Measurements from ENCODE around the gene C1orf87.

GRCh38 chr1:59999746-60000145 lies 73.8 kb downstream of the C1orf87 start:
- TF ChIP-seq CTCF (IDR thresholded peaks at IDR 0.05), result no peak
- no peak for TF ChIP-seq POLR2A (IDR thresholded peaks at IDR 0.05)

All from adrenal gland (tissue), 5 donors.